DOHH2 (cell line): ENCODE data around the gene KNG1.

ENCODE experiments used
- H3F3A ChIP-seq: fragments of 200-600 bp; sonication (generic), shearing (Covaris generic); 2 replicates; pipeline ENCODE4 v1.6.0; 2016; ENCODE audit warnings: antibody characterized with exemption, mild to moderate bottlenecking; ENCODE audit not compliant: control insufficient read depth, insufficient read depth
- H3K27ac ChIP-seq: fragments of 200-600 bp; sonication (generic); 2 replicates; pipeline ENCODE4 v1.5.1; 2014; ENCODE audit warnings: low read depth, mild to moderate bottlenecking, low read length, moderate library complexity
- H3K27me3 ChIP-seq: fragments of 200-600 bp; sonication (generic); 2 replicates; pipeline ENCODE4 v1.6.1; 2014; ENCODE audit warnings: mild to moderate bottlenecking, low read length, mixed read lengths; ENCODE audit not compliant: control insufficient read depth
- H3K36me3 ChIP-seq: fragments of 200-600 bp; sonication (generic); 2 replicates; pipeline ENCODE4 v1.6.1; 2014; ENCODE audit warnings: mild to moderate bottlenecking, low read length, moderate library complexity, mixed read lengths; ENCODE audit not compliant: control insufficient read depth
- H3K4me1 ChIP-seq: fragments of 200-600 bp; sonication (generic); 2 replicates; pipeline ENCODE4 v1.6.1; 2014; ENCODE audit warnings: mild to moderate bottlenecking, low read length, mixed read lengths; ENCODE audit not compliant: control insufficient read depth
- H3K4me2 ChIP-seq: fragments of 200-600 bp; sonication (generic); 2 replicates; pipeline ENCODE4 v1.6.0; 2014; ENCODE audit warnings: mild to moderate bottlenecking, low read length, moderate library complexity
- H3K4me3 ChIP-seq: fragments of 200-600 bp; sonication (generic); 2 replicates; pipeline ENCODE4 v1.5.1; 2014; ENCODE audit warnings: mild to moderate bottlenecking, low read length, mixed read lengths
- H3K79me2 ChIP-seq: fragments of 200-600 bp; sonication (generic); 2 replicates; pipeline ENCODE4 v1.6.1; 2014; ENCODE audit warnings: mild to moderate bottlenecking, low read length, mixed read lengths; ENCODE audit not compliant: control insufficient read depth
- H3K9me2 ChIP-seq: fragments of 200-600 bp; sonication (generic); replicated peaks from 2 replicates; pipeline ENCODE4 v1.6.1; 2014; ENCODE audit warnings: mild to moderate bottlenecking, low read length, mixed read lengths; ENCODE audit not compliant: control insufficient read depth
- H3K9me3 ChIP-seq: fragments of 200-600 bp; sonication (generic); 2 replicates; pipeline ENCODE4 v1.6.1; 2014; ENCODE audit warnings: antibody characterized with exemption, low read length, mixed read lengths; ENCODE audit not compliant: control insufficient read depth, insufficient read depth
- H4K20me1 ChIP-seq: fragments of 200-600 bp; sonication (generic); 2 replicates; pipeline ENCODE4 v1.6.0; 2014; ENCODE audit warnings: low read depth, mild to moderate bottlenecking, antibody characterized with exemption, low read length, moderate library complexity; ENCODE audit not compliant: control insufficient read depth, insufficient read depth
- CTCF ChIP-seq: fragments of 200-600 bp; sonication (generic); IDR thresholded peaks from one replicate; pipeline ENCODE4 v1.5.1; 2014; ENCODE audit warnings: antibody characterized with exemption, mild to moderate bottlenecking, low read depth, low read length; ENCODE audit not compliant: poor library complexity, severe bottlenecking
- EZH2phosphoT487 ChIP-seq: fragments of 200-600 bp; sonication (generic); IDR thresholded peaks from 2 replicates; pipeline ENCODE4 v1.6.1; 2017; ENCODE audit warnings: borderline replicate concordance, mild to moderate bottlenecking, antibody characterized with exemption, low read length, moderate library complexity, mixed read lengths

Gene KNG1

GRCh38 chr3:186760897-186761447 lies 43.8 kb downstream of the KNG1 start:
- Histone ChIP-seq H3K27ac (no peak overlapping the region), H4K20me1 (no peaks in the 10 kb centered on the region), H3K4me1 (no peaks in the 10 kb centered on the region), H3K36me3 (no peaks in the 10 kb centered on the region), H3K9me2 (no peaks in the 10 kb centered on the region), H3K79me2 (no peaks in the 10 kb centered on the region), H3K27me3 (no peaks in the 10 kb centered on the region), H3K9me3 (no peaks in the 10 kb centered on the region), H3K4me3 (no peak overlapping the region), H3K4me2 (no peak overlapping the region), H3F3A (no peaks in the 10 kb centered on the region)
- TF ChIP-seq CTCF: no peak
- TF ChIP-seq EZH2phosphoT487: no peak

DNA sequence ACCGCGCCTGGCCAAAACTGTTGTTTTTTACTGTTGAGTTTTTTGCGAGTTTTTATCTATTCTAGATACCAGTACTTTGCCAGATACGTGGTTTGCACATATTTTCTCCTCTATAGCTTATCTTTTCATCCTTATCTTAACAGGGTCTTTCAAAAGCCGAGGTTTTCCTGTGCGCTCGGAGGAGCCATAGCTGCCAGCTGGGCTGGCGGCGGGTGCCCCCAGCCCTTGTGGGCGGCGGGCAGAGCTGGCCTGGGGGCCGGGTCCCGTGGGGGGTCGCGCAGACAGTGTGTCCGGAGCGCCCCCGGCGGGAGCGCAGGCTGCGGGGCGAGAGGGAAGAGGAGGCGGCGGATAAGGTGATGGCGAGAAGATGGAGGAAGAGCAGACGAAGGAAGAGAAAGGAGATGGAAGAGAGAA lies 55.1 kb downstream of the KNG1 start:
- Histone ChIP-seq H3K9me3 (no peaks in the 10 kb centered on the region), H3K4me1 (peaks cover 40% of the 10 kb centered on the region), H3K36me3 (no peaks in the 10 kb centered on the region), H3K79me2 (peaks cover 5% of the 10 kb centered on the region; the same call in 1 of the 2 replicates), H3K4me3 (peak overlapping the region; percentile 85), H3K9me2 (no peaks in the 10 kb centered on the region), H3F3A (peaks cover 5% of the 10 kb centered on the region), H4K20me1 (no peaks in the 10 kb centered on the region), H3K27ac (peak overlapping the region; percentile 24), H3K4me2 (peak overlapping the region; percentile 99), H3K27me3 (no peaks in the 10 kb centered on the region)
- TF ChIP-seq EZH2phosphoT487: no peak
- TF ChIP-seq CTCF: peak; percentile 48

- peaks cover 40% of the 10 kb centered on the region for H3K4me1 ChIP-seq
- H3K9me2 ChIP-seq: no peaks in the 10 kb centered on the region
- peak overlapping the region; percentile 24 for H3K27ac ChIP-seq
- TF ChIP-seq CTCF (no peak), EZH2phosphoT487 (no peak)
- no peaks in the 10 kb centered on the region for H4K20me1 ChIP-seq
- H3K36me3 ChIP-seq: no peaks in the 10 kb centered on the region
- H3F3A ChIP-seq: peaks cover 5% of the 10 kb centered on the region
- peak overlapping the region; percentile 85 for H3K4me3 ChIP-seq
- peak overlapping the region; percentile 99 for H3K4me2 ChIP-seq
- peaks cover 5% of the 10 kb centered on the region; the same call in 1 of the 2 replicates for H3K79me2 ChIP-seq
- H3K27me3 ChIP-seq: no peaks in the 10 kb centered on the region
- no peaks in the 10 kb centered on the region for H3K9me3 ChIP-seq
Measured at GRCh38 chr3:186772701-186773417, 55.7 kb downstream of the KNG1 start.
